GM23338 (cell line): ENCODE data around the gene PLEKHD1. TPM values are rescaled to one million over a fixed set of nuclear protein-coding genes. Genes with fewer than 3 reads are reported as not detected.

Experiments used
- ATAC-seq: fragments of 200-7000 bp; cut with Tn5 transposase; 3 replicates; pipeline ENCODE4 v1.9.1; 2020
- DNase-seq: peaks from one replicate; pipeline ENCODE4 v3.0.0-alpha.2; 2015; ENCODE audit warnings: low spot score
- H2AFZ ChIP-seq: fragments of 200-600 bp; sonication (generic); 2 replicates; pipeline ENCODE4 v1.8.0; 2016; ENCODE audit warnings: antibody characterized with exemption, mild to moderate bottlenecking, moderate library complexity
- H3F3A ChIP-seq: fragments of 200-600 bp; sonication (generic); replicated peaks from 2 replicates; pipeline ENCODE4 v1.8.0; 2017; ENCODE audit warnings: antibody characterized with exemption, mixed run types, low read depth
- H3K27ac ChIP-seq: fragments of 200-600 bp; sonication (generic); 2 replicates; pipeline ENCODE4 v1.6.1; 2016; ENCODE audit warnings: low read depth
- H3K27me3 ChIP-seq: fragments of 200-600 bp; sonication (generic); 2 replicates; pipeline ENCODE4 v1.8.0; 2016; ENCODE audit warnings: mild to moderate bottlenecking, mixed run types, moderate library complexity; ENCODE audit not compliant: insufficient read depth
- H3K36me3 ChIP-seq: fragments of 200-600 bp; sonication (generic); 2 replicates; pipeline ENCODE4 v1.8.0; 2016; ENCODE audit warnings: mild to moderate bottlenecking; ENCODE audit not compliant: insufficient read depth
- H3K4me1 ChIP-seq: fragments of 200-600 bp; sonication (generic); 2 replicates; pipeline ENCODE4 v1.8.0; 2016; ENCODE audit warnings: mild to moderate bottlenecking, moderate library complexity; ENCODE audit not compliant: insufficient read depth
- H3K4me2 ChIP-seq: fragments of 200-600 bp; sonication (generic); 2 replicates; pipeline ENCODE4 v1.7.1; 2017; ENCODE audit warnings: mixed run types
- H3K4me3 ChIP-seq: fragments of 200-600 bp; sonication (generic); 2 replicates; pipeline ENCODE4 v1.6.1; 2016; ENCODE audit warnings: mixed run types
- H3K79me2 ChIP-seq: fragments of 200-600 bp; sonication (generic); replicated peaks from 2 replicates; pipeline ENCODE4 v1.8.0; 2017; ENCODE audit warnings: mild to moderate bottlenecking; ENCODE audit not compliant: insufficient read depth
- H3K9me2 ChIP-seq: fragments of 200-600 bp; sonication (generic); 2 replicates; pipeline ENCODE4 v1.8.0; 2017; ENCODE audit not compliant: insufficient read depth
- H4K20me1 ChIP-seq: fragments of 200-600 bp; sonication (generic); replicated peaks from 2 replicates; pipeline ENCODE4 v1.8.0; 2017; ENCODE audit warnings: mild to moderate bottlenecking; ENCODE audit not compliant: insufficient read depth
- H3K27ac Mint-ChIP-seq: 2 replicates; pipeline ENCODE4 v1.8.0; 2020; ENCODE audit warnings: inconsistent platforms, mild to moderate bottlenecking, moderate library complexity, mixed read lengths
- H3K27me3 Mint-ChIP-seq: 3 replicates; pipeline ENCODE4 v1.8.0; 2022; ENCODE audit warnings: low read depth, mild to moderate bottlenecking, moderate library complexity, mixed read lengths, inconsistent platforms; ENCODE audit not compliant: insufficient read depth, poor library complexity
- H3K36me3 Mint-ChIP-seq: 3 replicates; pipeline ENCODE4 v1.8.0; 2021; ENCODE audit warnings: low read depth, mild to moderate bottlenecking, inconsistent platforms, moderate library complexity, mixed read lengths
- H3K4me1 Mint-ChIP-seq: 3 replicates; pipeline ENCODE4 v1.8.0; 2020; ENCODE audit warnings: mild to moderate bottlenecking, inconsistent platforms, mixed read lengths
- H3K4me3 Mint-ChIP-seq: 3 replicates; pipeline ENCODE4 v1.8.0; 2021; ENCODE audit warnings: moderate library complexity, mild to moderate bottlenecking, inconsistent platforms, mixed read lengths
- H3K9me3 Mint-ChIP-seq: 3 replicates; pipeline ENCODE4 v1.8.0; 2020; ENCODE audit warnings: moderate library complexity, mild to moderate bottlenecking, inconsistent platforms, mixed read lengths
- CREB1 ChIP-seq: fragments of 250-450 bp; sonication (Bioruptor Pico); IDR thresholded peaks from 2 replicates; pipeline ENCODE4 v1.5.0; 2020; ENCODE audit warnings: low read depth, mild to moderate bottlenecking, moderate library complexity
- EZH2 ChIP-seq: fragments of 200-600 bp; sonication (generic); IDR thresholded peaks from one replicate; pipeline ENCODE4 v1.8.0; 2017; ENCODE audit warnings: antibody characterized with exemption, mild to moderate bottlenecking, low read depth; ENCODE audit not compliant: unreplicated experiment
- JUNB ChIP-seq: IDR thresholded peaks from one replicate; pipeline ENCODE4 v1.6.1; 2016; ENCODE audit warnings: antibody characterized with exemption; ENCODE audit not compliant: unreplicated experiment
- NANOG ChIP-seq: IDR thresholded peaks from 2 replicates; pipeline ENCODE4 v1.6.1; 2016; ENCODE audit warnings: antibody characterized with exemption, borderline replicate concordance
- STAT1 ChIP-seq: IDR thresholded peaks from one replicate; pipeline ENCODE4 v1.6.1; 2016; ENCODE audit warnings: antibody characterized with exemption; ENCODE audit not compliant: unreplicated experiment
- ZNF114 ChIP-seq: fragments of 250-450 bp; sonication (Bioruptor Pico); IDR thresholded peaks from 2 replicates; pipeline ENCODE4 v1.5.0; 2020; ENCODE audit warnings: mild to moderate bottlenecking, moderate library complexity
- polyA plus RNA-seq: library from polyadenylated mRNA; unstranded; fragments of >200 nt; fragmentation: Nextera tagmentation; extraction: Ambion mirVana; gene quantifications from 2 replicates; pipeline ENCODE4 v1.2.1, GENCODE V29; 2016
- total RNA-seq: library from RNA; depleted of rRNA; stranded (reverse); fragments of >200 nt; shearing (Covaris generic); gene quantifications from 2 replicates; pipeline ENCODE4 v1.2.3, GENCODE V29; 2014; rRNA removed
- TF ChIP-seq, protein P1 (sequence below), 2 experiments: fragments of 200-600 bp in 1 of 2; sonication (generic) in 1 of 2; conservative IDR thresholded peaks; 2 replicates each; pipeline versions ENCODE4 v1.5.1 to v1.6.1; 2016 to 2017; ENCODE audit warnings: antibody characterized with exemption in 2 of 2, low read depth in 2 of 2, mild to moderate bottlenecking in 2 of 2, moderate library complexity in 1 of 2
- TF ChIP-seq, protein P2 (sequence below): IDR thresholded peaks from 2 replicates; pipeline ENCODE4 v1.6.1; 2016; ENCODE audit warnings: antibody characterized with exemption
- TF ChIP-seq, protein P3 (sequence below): fragments of 250-450 bp; sonication (Bioruptor Pico); IDR thresholded peaks from 2 replicates; pipeline ENCODE4 v1.5.0; 2020; ENCODE audit warnings: mild to moderate bottlenecking, moderate library complexity

The PLEKHD1 gene
- total and polyA plus RNA-seq, 2 experiments from 2014 or later, result 0.19 to 0.28 TPM

DNA sequence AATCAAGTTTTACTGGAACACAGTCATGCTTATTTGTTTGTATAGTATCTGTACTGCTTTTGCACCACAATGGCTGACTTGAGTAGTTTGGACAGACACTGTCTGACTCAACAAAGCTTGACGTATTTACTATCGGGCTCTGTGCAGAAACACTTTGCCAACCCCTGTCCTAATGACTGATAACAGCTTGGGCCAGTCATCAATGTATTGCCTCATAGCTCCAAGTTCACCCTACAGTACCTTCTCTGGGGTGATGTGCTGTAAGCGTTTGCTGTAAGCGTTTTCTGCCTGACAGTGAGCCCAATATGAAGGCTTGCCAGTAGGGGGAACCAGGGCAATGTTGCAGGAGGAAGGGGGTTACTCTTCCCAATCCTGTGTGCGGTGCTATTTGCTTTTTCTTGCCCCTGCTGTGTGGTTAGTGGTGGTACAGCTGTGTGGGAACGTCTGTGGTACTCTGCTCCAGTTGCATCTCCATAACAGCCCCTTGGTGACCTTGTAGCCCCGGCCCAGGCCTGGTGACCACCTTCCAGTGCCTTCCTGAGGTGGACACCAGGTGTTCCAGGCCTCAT, 95.6 kb downstream of the PLEKHD1 start:
- ATAC-seq (peak; percentile 97), DNase-seq (peak; percentile 88)
- Histone ChIP-seq H3K4me3 (no peak overlapping the region), H4K20me1 (no peaks in the 10 kb centered on the region), H3K36me3 (no peaks in the 10 kb centered on the region), H2AFZ (no peak overlapping the region), H3K9me2 (no peaks in the 10 kb centered on the region), H3K4me2 (no peak overlapping the region), H3K27me3 (peaks cover 13% of the 10 kb centered on the region), H3K79me2 (no peaks in the 10 kb centered on the region), H3K4me1 (no peaks in the 10 kb centered on the region), H3K27ac (no peak overlapping the region), H3F3A (no peaks in the 10 kb centered on the region)
- H3K4me1 Mint-ChIP-seq, result no peaks in the 10 kb centered on the region; the same call in 2 of the 3 replicates
- no peaks in the 10 kb centered on the region for H3K9me3 Mint-ChIP-seq
- no peak overlapping the region for H3K4me3 Mint-ChIP-seq
- no peak overlapping the region for H3K27ac Mint-ChIP-seq
- no peaks in the 10 kb centered on the region for H3K36me3 Mint-ChIP-seq
- peaks cover 12% of the 10 kb centered on the region for H3K27me3 Mint-ChIP-seq
- TF ChIP-seq, protein P1, sequence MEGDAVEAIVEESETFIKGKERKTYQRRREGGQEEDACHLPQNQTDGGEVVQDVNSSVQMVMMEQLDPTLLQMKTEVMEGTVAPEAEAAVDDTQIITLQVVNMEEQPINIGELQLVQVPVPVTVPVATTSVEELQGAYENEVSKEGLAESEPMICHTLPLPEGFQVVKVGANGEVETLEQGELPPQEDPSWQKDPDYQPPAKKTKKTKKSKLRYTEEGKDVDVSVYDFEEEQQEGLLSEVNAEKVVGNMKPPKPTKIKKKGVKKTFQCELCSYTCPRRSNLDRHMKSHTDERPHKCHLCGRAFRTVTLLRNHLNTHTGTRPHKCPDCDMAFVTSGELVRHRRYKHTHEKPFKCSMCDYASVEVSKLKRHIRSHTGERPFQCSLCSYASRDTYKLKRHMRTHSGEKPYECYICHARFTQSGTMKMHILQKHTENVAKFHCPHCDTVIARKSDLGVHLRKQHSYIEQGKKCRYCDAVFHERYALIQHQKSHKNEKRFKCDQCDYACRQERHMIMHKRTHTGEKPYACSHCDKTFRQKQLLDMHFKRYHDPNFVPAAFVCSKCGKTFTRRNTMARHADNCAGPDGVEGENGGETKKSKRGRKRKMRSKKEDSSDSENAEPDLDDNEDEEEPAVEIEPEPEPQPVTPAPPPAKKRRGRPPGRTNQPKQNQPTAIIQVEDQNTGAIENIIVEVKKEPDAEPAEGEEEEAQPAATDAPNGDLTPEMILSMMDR (conservative IDR thresholded peaks at IDR 0.05; ENCODE audit: low read depth in 2 of 2), result peak; percentile 78 to 86
- TF ChIP-seq EZH2 (no peak), JUNB (no peak), ZNF114 (CRISPR knock-in tag) (no peak), CREB1 (0 out of 2 replicates have a peak, but pooled peaks have one; percentile 23), NANOG (no peak), STAT1 (no peak)
- TF ChIP-seq, protein P2, sequence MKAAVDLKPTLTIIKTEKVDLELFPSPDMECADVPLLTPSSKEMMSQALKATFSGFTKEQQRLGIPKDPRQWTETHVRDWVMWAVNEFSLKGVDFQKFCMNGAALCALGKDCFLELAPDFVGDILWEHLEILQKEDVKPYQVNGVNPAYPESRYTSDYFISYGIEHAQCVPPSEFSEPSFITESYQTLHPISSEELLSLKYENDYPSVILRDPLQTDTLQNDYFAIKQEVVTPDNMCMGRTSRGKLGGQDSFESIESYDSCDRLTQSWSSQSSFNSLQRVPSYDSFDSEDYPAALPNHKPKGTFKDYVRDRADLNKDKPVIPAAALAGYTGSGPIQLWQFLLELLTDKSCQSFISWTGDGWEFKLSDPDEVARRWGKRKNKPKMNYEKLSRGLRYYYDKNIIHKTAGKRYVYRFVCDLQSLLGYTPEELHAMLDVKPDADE, result no peak
- TF ChIP-seq, protein P3, sequence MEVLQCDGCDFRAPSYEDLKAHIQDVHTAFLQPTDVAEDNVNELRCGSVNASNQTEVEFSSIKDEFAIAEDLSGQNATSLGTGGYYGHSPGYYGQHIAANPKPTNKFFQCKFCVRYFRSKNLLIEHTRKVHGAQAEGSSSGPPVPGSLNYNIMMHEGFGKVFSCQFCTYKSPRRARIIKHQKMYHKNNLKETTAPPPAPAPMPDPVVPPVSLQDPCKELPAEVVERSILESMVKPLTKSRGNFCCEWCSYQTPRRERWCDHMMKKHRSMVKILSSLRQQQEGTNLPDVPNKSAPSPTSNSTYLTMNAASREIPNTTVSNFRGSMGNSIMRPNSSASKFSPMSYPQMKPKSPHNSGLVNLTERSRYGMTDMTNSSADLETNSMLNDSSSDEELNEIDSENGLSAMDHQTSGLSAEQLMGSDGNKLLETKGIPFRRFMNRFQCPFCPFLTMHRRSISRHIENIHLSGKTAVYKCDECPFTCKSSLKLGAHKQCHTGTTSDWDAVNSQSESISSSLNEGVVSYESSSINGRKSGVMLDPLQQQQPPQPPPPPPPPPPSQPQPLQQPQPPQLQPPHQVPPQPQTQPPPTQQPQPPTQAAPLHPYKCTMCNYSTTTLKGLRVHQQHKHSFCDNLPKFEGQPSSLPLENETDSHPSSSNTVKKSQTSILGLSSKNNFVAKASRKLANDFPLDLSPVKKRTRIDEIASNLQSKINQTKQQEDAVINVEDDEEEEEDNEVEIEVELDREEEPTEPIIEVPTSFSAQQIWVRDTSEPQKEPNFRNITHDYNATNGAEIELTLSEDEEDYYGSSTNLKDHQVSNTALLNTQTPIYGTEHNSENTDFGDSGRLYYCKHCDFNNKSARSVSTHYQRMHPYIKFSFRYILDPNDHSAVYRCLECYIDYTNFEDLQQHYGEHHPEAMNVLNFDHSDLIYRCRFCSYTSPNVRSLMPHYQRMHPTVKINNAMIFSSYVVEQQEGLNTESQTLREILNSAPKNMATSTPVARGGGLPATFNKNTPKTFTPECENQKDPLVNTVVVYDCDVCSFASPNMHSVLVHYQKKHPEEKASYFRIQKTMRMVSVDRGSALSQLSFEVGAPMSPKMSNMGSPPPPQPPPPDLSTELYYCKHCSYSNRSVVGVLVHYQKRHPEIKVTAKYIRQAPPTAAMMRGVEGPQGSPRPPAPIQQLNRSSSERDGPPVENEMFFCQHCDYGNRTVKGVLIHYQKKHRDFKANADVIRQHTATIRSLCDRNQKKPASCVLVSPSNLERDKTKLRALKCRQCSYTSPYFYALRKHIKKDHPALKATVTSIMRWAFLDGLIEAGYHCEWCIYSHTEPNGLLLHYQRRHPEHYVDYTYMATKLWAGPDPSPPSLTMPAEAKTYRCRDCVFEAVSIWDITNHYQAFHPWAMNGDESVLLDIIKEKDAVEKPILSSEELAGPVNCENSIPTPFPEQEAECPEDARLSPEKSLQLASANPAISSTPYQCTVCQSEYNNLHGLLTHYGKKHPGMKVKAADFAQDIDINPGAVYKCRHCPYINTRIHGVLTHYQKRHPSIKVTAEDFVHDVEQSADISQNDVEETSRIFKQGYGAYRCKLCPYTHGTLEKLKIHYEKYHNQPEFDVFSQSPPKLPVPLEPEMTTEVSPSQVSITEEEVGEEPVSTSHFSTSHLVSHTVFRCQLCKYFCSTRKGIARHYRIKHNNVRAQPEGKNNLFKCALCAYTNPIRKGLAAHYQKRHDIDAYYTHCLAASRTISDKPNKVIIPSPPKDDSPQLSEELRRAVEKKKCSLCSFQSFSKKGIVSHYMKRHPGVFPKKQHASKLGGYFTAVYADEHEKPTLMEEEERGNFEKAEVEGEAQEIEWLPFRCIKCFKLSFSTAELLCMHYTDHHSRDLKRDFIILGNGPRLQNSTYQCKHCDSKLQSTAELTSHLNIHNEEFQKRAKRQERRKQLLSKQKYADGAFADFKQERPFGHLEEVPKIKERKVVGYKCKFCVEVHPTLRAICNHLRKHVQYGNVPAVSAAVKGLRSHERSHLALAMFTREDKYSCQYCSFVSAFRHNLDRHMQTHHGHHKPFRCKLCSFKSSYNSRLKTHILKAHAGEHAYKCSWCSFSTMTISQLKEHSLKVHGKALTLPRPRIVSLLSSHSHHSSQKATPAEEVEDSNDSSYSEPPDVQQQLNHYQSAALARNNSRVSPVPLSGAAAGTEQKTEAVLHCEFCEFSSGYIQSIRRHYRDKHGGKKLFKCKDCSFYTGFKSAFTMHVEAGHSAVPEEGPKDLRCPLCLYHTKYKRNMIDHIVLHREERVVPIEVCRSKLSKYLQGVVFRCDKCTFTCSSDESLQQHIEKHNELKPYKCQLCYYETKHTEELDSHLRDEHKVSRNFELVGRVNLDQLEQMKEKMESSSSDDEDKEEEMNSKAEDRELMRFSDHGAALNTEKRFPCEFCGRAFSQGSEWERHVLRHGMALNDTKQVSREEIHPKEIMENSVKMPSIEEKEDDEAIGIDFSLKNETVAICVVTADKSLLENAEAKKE, result no peak

Other genes with a start within 250 kb of the PLEKHD1 start
- gene GALNT16, start 224.6 kb upstream of the PLEKHD1 start, total RNA-seq, result 2.9 and 5.3 TPM in 2 replicates
- 0.90 and 1.5 TPM in 2 replicates for gene GALNT16, start 224.6 kb upstream of the PLEKHD1 start, polyA plus RNA-seq
- 188 and 325 TPM in 2 replicates for gene ERH, start 86.4 kb upstream of the PLEKHD1 start, total RNA-seq
- 545 and 597 TPM in 2 replicates for gene ERH, start 86.4 kb upstream of the PLEKHD1 start, polyA plus RNA-seq
- 48.1 and 49.1 TPM in 2 replicates for gene SLC39A9, start 86.0 kb upstream of the PLEKHD1 start, total RNA-seq
- gene SLC39A9, start 86.0 kb upstream of the PLEKHD1 start, polyA plus RNA-seq, result 16.4 and 17.7 TPM in 2 replicates
- gene CCDC177, start 90.1 kb downstream of the PLEKHD1 start, total RNA-seq, result 0.66 and 1.7 TPM in 2 replicates
- 0.18 and 0.38 TPM in 2 replicates for gene CCDC177, start 90.1 kb downstream of the PLEKHD1 start, polyA plus RNA-seq
- 3.4 and 4.5 TPM in 2 replicates for gene SUSD6, start 126.9 kb downstream of the PLEKHD1 start, total RNA-seq
- gene SUSD6, start 126.9 kb downstream of the PLEKHD1 start, polyA plus RNA-seq, result 2.8 and 3.3 TPM in 2 replicates